WI38 (cell line): Measurements from ENCODE around the gene ICAM1.

Experiments
- H3K4me3 ChIP-seq: 2 replicates; pipeline ENCODE4 v1.5.1; 2011; ENCODE audit warnings: low read depth, mild to moderate bottlenecking, control low read depth, low read length
- CTCF ChIP-seq: IDR thresholded peaks from 2 replicates; pipeline ENCODE4 v1.5.1; 2012; ENCODE audit warnings: low read depth, mild to moderate bottlenecking, control low read depth, low read length

ICAM1 gene

GRCh38 chr19:10269333-10270179 is 1.4 kb upstream of the ICAM1 start:
- H3K4me3 ChIP-seq, result no peak overlapping the region; the same call in 1 of the 2 replicates
- peak; percentile 92 for TF ChIP-seq CTCF

DNA sequence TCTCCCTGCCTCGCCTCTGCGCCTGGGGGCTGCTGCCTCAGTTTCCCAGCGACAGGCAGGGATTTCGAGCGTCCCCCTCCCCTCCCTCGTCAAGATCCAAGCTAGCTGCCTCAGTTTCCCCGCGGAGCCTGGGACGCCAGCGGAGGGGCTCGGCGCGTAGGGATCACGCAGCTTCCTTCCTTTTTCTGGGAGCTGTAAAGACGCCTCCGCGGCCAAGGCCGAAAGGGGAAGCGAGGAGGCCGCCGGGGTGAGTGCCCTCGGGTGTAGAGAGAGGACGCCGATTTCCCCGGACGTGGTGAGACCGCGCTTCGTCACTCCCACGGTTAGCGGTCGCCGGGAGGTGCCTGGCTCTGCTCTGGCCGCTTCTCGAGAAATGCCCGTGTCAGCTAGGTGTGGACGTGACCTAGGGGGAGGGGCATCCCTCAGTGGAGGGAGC is 722 bp upstream of the ICAM1 start:
- TF ChIP-seq CTCF, result no peak
- no peak overlapping the region for H3K4me3 ChIP-seq

DNA sequence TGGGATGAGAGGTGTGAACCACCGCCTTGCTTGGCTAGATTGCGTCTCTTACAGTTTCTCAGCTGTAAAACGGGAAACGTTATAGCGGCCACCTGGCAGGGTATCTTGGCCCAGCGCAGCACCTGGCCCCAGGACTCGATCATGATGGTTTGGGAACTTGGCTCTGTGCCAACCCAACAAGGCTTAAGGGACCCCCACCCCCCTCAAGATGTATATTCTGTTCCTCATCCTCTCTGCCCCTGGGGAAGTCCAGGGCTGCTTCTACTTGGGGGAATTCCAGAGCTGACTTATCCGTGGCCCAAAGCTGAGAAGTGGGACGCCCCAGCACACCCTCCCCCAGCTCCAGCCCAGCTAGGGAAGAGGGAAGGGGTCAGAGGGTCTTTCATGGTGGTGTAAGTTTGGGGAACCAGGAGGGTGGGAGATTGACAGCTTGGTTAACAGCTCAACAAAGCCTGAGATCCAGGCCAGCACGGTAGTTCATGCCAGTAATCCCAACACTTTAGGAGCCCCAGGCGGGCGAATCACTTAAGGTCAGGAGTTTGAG is 695 bp downstream of the ICAM1 start:
- H3K4me3 ChIP-seq, result peak overlapping the region; percentile 17
- no peak for TF ChIP-seq CTCF

DNA sequence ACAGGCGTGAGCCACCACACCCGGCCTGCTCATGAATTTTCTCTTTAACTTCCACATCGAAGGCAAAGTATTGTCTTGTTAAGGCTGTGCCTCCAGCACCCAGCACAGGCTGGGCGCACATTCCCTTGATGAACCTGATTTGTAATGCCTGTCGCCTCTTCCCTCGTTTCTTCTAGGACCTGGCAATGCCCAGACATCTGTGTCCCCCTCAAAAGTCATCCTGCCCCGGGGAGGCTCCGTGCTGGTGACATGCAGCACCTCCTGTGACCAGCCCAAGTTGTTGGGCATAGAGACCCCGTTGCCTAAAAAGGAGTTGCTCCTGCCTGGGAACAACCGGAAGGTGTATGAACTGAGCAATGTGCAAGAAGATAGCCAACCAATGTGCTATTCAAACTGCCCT is 3.7 kb downstream of the ICAM1 start:
- H3K4me3 ChIP-seq, result no peak overlapping the region
- no peak for TF ChIP-seq CTCF

DNA sequence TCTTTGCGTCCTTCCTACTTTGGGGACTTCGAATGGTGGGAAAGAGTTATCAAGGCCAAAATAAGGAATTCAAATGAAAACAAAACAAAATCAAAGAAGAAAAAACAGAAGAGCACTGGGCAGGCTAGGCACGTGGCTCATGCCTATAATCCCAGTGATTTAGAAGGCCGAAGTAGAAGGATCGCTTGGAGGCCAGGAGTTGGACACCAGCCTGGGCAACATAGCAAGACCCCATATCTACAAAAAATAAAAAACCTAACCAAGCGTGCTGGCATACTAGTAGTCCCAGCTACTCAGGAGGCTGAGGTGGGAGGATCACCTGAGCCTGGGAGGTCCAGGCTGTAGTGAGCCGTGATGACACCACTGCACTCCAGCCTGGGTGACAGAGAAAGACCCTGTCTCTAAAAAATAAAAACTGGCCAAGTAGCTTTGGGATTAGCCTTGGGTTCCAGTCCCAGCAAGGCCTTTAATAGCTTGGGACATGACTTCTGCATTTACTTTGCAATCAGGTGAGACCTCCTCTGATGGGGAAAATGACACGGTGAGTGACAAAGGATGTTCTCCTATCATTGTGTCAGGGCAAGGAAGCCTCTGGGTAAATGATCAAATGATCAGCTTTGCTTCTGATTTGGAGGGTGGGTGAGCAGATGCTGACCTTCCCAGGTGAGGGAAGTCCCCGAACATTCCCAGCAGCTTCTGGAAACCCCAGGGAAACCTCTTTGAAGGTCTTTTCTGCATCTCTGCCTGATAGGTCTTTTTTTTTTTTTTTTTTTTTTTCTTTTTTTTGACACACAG is 7.1 kb downstream of the ICAM1 start:
- H3K4me3 ChIP-seq, result no peak overlapping the region
- TF ChIP-seq CTCF, result no peak

GRCh38 chr19:10278935-10279334 is 8.0 kb downstream of the ICAM1 start:
- TF ChIP-seq CTCF, result no peak
- H3K4me3 ChIP-seq, result no peak overlapping the region
